Progenitor cell of endocrine pancreas (in vitro differentiated cells): ENCODE measurements around the gene FBXO42. TPM values are rescaled to one million over a fixed set of nuclear protein-coding genes. Genes with fewer than 3 reads are reported as not detected.

Source experiments
- DNase-seq: peaks from one replicate; pipeline ENCODE4 v3.0.0; 2021; ENCODE audit warnings: low spot score; ENCODE audit not compliant: unreplicated experiment
- H3K27ac Mint-ChIP-seq: 2 replicates; pipeline ENCODE4 v1.8.0; 2021; ENCODE audit warnings: mild to moderate bottlenecking, moderate library complexity, mixed read lengths
- H3K27me3 Mint-ChIP-seq: 2 replicates; pipeline ENCODE4 v1.8.0; 2021; ENCODE audit warnings: mixed read lengths
- H3K36me3 Mint-ChIP-seq: 2 replicates; pipeline ENCODE4 v1.8.0; 2022; ENCODE audit warnings: mixed read lengths; ENCODE audit not compliant: insufficient read depth
- H3K4me1 Mint-ChIP-seq: 2 replicates; pipeline ENCODE4 v1.8.0; 2021; ENCODE audit warnings: low read depth, mixed read lengths
- H3K4me3 Mint-ChIP-seq: 2 replicates; pipeline ENCODE4 v1.8.0; 2021; ENCODE audit warnings: low read depth, mild to moderate bottlenecking, moderate library complexity, mixed read lengths
- H3K9me3 Mint-ChIP-seq: 2 replicates; pipeline ENCODE4 v1.8.0; 2021; ENCODE audit warnings: low read depth, mixed read lengths
- CTCF ChIP-seq: fragments of 200-600 bp; sonication (generic); IDR thresholded peaks from one replicate; pipeline ENCODE4 v1.5.0; 2021; ENCODE audit warnings: antibody characterized with exemption, mild to moderate bottlenecking; ENCODE audit not compliant: unreplicated experiment
- total RNA-seq: library from RNA; stranded (reverse); gene quantifications from 2 replicates; pipeline ENCODE4 v1.2.1, GENCODE V29; 2021

Gene FBXO42
- total RNA-seq, 1 donor from 2014 or later = 30.5 TPM

GRCh38 chr1:16334655-16335340 lies 17.5 kb downstream of the FBXO42 start:
- DNase-seq = no peak
- no peak overlapping the region for H3K4me3 Mint-ChIP-seq
- H3K9me3 Mint-ChIP-seq = no peaks in the 10 kb centered on the region
- H3K36me3 Mint-ChIP-seq = peaks cover 6% of the 10 kb centered on the region
- H3K27me3 Mint-ChIP-seq = no peaks in the 10 kb centered on the region
- TF ChIP-seq CTCF = no peak
- H3K27ac Mint-ChIP-seq = peak overlapping the region; percentile 24
- H3K4me1 Mint-ChIP-seq = peaks cover 7% of the 10 kb centered on the region

GRCh38 chr1:16326833-16327404 lies 25.4 kb downstream of the FBXO42 start:
- TF ChIP-seq CTCF = no peak
- DNase-seq = no peak
- Mint-ChIP-seq H3K9me3 (no peaks in the 10 kb centered on the region), H3K27me3 (no peaks in the 10 kb centered on the region), H3K4me1 (no peaks in the 10 kb centered on the region), H3K36me3 (peaks cover 6% of the 10 kb centered on the region), H3K27ac (peak overlapping the region; percentile 15), H3K4me3 (no peak overlapping the region)

- DNase-seq = no peak
- TF ChIP-seq CTCF = no peak
- no peak overlapping the region for H3K4me3 Mint-ChIP-seq
- H3K4me1 Mint-ChIP-seq = peaks cover 5% of the 10 kb centered on the region
- H3K27ac Mint-ChIP-seq = no peak overlapping the region
- no peaks in the 10 kb centered on the region for H3K9me3 Mint-ChIP-seq
- no peaks in the 10 kb centered on the region for H3K27me3 Mint-ChIP-seq
- peaks cover 6% of the 10 kb centered on the region for H3K36me3 Mint-ChIP-seq
These were observed 27.8 kb downstream of the FBXO42 start for GRCh38 chr1:16324456-16324890.

GRCh38 chr1:16321176-16321867 lies 31.0 kb downstream of the FBXO42 start:
- H3K4me3 Mint-ChIP-seq = no peak overlapping the region
- peak overlapping the region; percentile 11 for H3K27ac Mint-ChIP-seq
- H3K9me3 Mint-ChIP-seq = no peaks in the 10 kb centered on the region
- H3K36me3 Mint-ChIP-seq = peaks cover 3% of the 10 kb centered on the region
- no peaks in the 10 kb centered on the region for H3K27me3 Mint-ChIP-seq
- peaks cover 5% of the 10 kb centered on the region for H3K4me1 Mint-ChIP-seq
- no peak for TF ChIP-seq CTCF
- DNase-seq = no peak

GRCh38 chr1:16318555-16318954 lies 33.7 kb downstream of the FBXO42 start:
- TF ChIP-seq CTCF = no peak
- Mint-ChIP-seq H3K4me1 (peaks cover 12% of the 10 kb centered on the region), H3K9me3 (no peaks in the 10 kb centered on the region), H3K36me3 (peaks cover 4% of the 10 kb centered on the region), H3K27ac (no peak overlapping the region), H3K4me3 (no peak overlapping the region), H3K27me3 (no peaks in the 10 kb centered on the region)
- DNase-seq = no peak
